Endothelial cell of umbilical vein (primary cell): ENCODE data around the gene CHN1.

Source experiments
- JUN ChIP-seq: IDR thresholded peaks from 2 replicates; pipeline ENCODE4 v1.6.1; 2011; ENCODE audit warnings: borderline replicate concordance, low read depth; ENCODE audit not compliant: insufficient read length, insufficient read depth
- POLR2A ChIP-seq: IDR thresholded peaks from 2 replicates; pipeline ENCODE4 v1.6.1; 2012; ENCODE audit warnings: low read depth, mild to moderate bottlenecking, control low read depth, low read length
- POLR2AphosphoS5 ChIP-seq: IDR thresholded peaks from 2 replicates; pipeline ENCODE4 v1.6.1; 2012; ENCODE audit warnings: low read depth, mild to moderate bottlenecking, control low read depth, low read length, moderate library complexity; ENCODE audit not compliant: insufficient read depth
- TF ChIP-seq, protein P1 (sequence below), 2 donors: IDR thresholded peaks; 1 replicate in 1 of 2; 2 replicates in 1 of 2; pipeline ENCODE4 v1.5.1; 2011; ENCODE audit warnings: low read length in 2 of 2, mild to moderate bottlenecking in 2 of 2, moderate library complexity in 2 of 2, control low read depth in 1 of 2, inconsistent platforms in 1 of 2, low read depth in 1 of 2; ENCODE audit not compliant: insufficient read depth in 1 of 2; ENCODE audit errors: extremely low read depth in 1 of 2

DNA sequence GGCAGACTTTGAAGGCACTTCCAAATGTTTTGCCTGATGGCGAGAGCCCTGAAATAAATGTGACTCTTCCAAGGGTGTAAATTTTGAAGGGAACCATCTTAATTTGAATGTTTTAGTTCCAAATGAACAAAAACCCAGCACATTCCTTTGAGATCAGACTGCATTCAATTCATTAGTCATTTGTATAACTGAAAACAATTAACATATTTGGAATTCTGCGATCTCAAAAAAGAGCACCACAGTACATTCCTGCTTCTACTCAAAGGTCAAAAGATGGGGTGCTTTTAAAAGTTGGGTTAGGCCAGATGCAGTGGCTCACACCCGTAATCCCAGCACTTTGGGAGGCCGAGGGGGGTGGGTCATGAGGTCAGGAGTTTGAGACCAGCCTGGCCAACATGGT lies 202.7 kb downstream of the CHN1 start:
- TF ChIP-seq, protein P1, sequence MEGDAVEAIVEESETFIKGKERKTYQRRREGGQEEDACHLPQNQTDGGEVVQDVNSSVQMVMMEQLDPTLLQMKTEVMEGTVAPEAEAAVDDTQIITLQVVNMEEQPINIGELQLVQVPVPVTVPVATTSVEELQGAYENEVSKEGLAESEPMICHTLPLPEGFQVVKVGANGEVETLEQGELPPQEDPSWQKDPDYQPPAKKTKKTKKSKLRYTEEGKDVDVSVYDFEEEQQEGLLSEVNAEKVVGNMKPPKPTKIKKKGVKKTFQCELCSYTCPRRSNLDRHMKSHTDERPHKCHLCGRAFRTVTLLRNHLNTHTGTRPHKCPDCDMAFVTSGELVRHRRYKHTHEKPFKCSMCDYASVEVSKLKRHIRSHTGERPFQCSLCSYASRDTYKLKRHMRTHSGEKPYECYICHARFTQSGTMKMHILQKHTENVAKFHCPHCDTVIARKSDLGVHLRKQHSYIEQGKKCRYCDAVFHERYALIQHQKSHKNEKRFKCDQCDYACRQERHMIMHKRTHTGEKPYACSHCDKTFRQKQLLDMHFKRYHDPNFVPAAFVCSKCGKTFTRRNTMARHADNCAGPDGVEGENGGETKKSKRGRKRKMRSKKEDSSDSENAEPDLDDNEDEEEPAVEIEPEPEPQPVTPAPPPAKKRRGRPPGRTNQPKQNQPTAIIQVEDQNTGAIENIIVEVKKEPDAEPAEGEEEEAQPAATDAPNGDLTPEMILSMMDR (IDR thresholded peaks at IDR 0.05; ENCODE audit: extremely low read depth in 1 of 2, insufficient read depth in 1 of 2, low read depth in 1 of 2, low read length in 2 of 2) = no peak
- TF ChIP-seq POLR2AphosphoS5 (no peak), POLR2A (no peak), JUN (no peak)
